Measurements from ENCODE around the gene COL4A2.
"Not testable (repeated sequence)": the region's sequence is repeated elsewhere in the genome, so short reads cannot be mapped to it uniquely, and the experiment has no call there.

COL4A2 gene

GRCh38 chr13:110308656-110309359 lies 1.7 kb downstream of the COL4A2 start:
- DNase-seq (ENCODE audit: low spot score) = no peak

- no peak for DNase-seq (ENCODE audit: low spot score)
These were observed 2.8 kb downstream of the COL4A2 start for GRCh38 chr13:110309661-110310524.

- DNase-seq (ENCODE audit: low spot score) = no peak
These were observed 3.7 kb downstream of the COL4A2 start for GRCh38 chr13:110310541-110311442.

GRCh38 chr13:110311443-110312338 lies 4.6 kb downstream of the COL4A2 start:
- DNase-seq (ENCODE audit: low spot score) = no peak

GRCh38 chr13:110312339-110313031 lies 5.4 kb downstream of the COL4A2 start:
- DNase-seq (ENCODE audit: low spot score) = no peak

- DNase-seq (ENCODE audit: low spot score) = not testable (repeated sequence)
These were observed 6.2 kb downstream of the COL4A2 start for GRCh38 chr13:110313261-110313660.

GRCh38 chr13:110313733-110314132 lies 6.6 kb downstream of the COL4A2 start:
- not testable (repeated sequence) for DNase-seq (ENCODE audit: low spot score)

GRCh38 chr13:110314516-110315245 lies 7.6 kb downstream of the COL4A2 start:
- no peak for DNase-seq (ENCODE audit: low spot score)

GRCh38 chr13:110316196-110316595 lies 9.1 kb downstream of the COL4A2 start:
- no peak for DNase-seq (ENCODE audit: low spot score)

GRCh38 chr13:110317093-110317492 lies 10.0 kb downstream of the COL4A2 start:
- DNase-seq (ENCODE audit: low spot score) = no peak

GRCh38 chr13:110317496-110318195 lies 10.6 kb downstream of the COL4A2 start:
- DNase-seq (ENCODE audit: low spot score) = no peak

- no peak for DNase-seq (ENCODE audit: low spot score)
These were observed 11.8 kb downstream of the COL4A2 start for GRCh38 chr13:110318920-110319319.

- DNase-seq (ENCODE audit: low spot score) = no peak
These were observed 12.3 kb downstream of the COL4A2 start for GRCh38 chr13:110319397-110319773.

- DNase-seq (ENCODE audit: low spot score) = no peak
These were observed 12.9 kb downstream of the COL4A2 start for GRCh38 chr13:110319774-110320509.

GRCh38 chr13:110320645-110321044 lies 13.6 kb downstream of the COL4A2 start:
- no peak for DNase-seq (ENCODE audit: low spot score)

- not testable (repeated sequence) for DNase-seq (ENCODE audit: low spot score)
These were observed 14.5 kb downstream of the COL4A2 start for GRCh38 chr13:110321573-110321972.

- DNase-seq (ENCODE audit: low spot score) = no peak
These were observed 15.2 kb downstream of the COL4A2 start for GRCh38 chr13:110322126-110322827.

- no peak for DNase-seq (ENCODE audit: low spot score)
These were observed 15.7 kb downstream of the COL4A2 start for GRCh38 chr13:110322828-110323171.

Data from HuH-7 (cell line).